Spleen (tissue), 3 donors: ENCODE results near the gene HOXC11.

Source experiments
- POLR2A ChIP-seq, 3 donors: fragments of 450-650 bp; IDR thresholded peaks; one replicate each; pipeline ENCODE4 v1.5.1; 2017; ENCODE audit warnings: antibody characterized with exemption in 3 of 3, mild to moderate bottlenecking in 1 of 3
- POLR2AphosphoS5 ChIP-seq, 3 donors: sonication (generic); formaldehyde crosslinking; IDR thresholded peaks; one replicate each; pipeline ENCODE4 v1.5.1; 2017; ENCODE audit warnings: antibody characterized with exemption in 3 of 3

DNA sequence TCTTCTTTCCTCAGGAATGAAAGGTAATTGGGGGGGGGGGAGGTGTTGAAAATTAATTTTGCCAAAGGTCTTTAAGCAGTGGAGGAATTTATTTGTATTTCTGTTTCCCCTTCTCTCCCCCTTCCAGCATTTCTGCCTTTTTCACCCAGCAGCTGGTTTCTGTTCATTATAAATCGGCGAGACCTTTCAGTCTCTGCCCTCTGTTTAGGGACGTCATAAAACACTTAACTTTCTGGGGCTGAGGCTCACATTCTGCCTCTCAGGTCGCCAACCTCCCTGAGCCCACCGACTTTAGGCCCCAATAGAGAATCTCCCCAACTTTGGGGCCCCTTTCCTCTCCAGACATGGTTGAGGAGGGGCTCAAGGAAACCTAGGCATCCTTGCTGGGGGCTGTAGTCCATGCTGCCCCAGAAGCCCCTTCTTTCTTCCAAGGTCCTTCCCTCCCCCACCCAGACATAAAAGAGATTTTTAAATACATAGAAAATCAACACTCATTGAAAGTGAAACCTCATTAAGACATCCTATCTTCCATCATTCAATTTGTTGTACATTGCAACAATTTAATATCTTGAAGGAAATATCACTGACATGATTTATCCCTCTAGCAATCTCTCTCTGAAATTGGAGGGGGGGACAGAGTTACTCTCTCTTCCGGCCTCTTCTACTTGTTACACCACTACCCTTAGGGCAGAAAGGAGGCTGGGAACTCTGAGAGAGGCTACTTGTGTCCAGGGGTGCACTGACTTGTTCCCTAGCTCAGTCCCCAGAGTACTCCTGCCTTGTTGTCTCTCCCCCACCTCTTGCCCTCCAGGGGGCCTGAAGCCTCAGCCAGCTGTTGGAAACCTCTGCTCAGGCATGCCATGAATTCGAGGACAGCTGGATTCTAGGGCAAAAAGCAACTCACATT, 52.8 kb downstream of the HOXC11 start:
- TF ChIP-seq POLR2AphosphoS5 (IDR thresholded peaks at IDR 0.05), result no peak
- no peak for TF ChIP-seq POLR2A (IDR thresholded peaks at IDR 0.05)
